Aorta (tissue), 5 donors: ENCODE data around the gene OR52B6. TPM values are rescaled to one million over a fixed set of nuclear protein-coding genes. Genes with fewer than 3 reads are reported as not detected.

Experiments
- ATAC-seq: fragments of 200-7000 bp; cut with Tn5 transposase; one replicate; pipeline ENCODE4 v1.9.1; 2022; ENCODE audit warnings: moderate library complexity; ENCODE audit not compliant: low FRiP score
- DNase-seq, 2 donors: peaks; one replicate each; pipeline ENCODE4 v3.0.0-alpha.2; 2020
- H3K27ac ChIP-seq, 2 donors: one replicate each; pipeline ENCODE4 v1.5.1; 2013; ENCODE audit warnings: low read length in 2 of 2, mild to moderate bottlenecking in 2 of 2, moderate library complexity in 2 of 2, control low read depth in 1 of 2, inconsistent platforms in 1 of 2, low read depth in 1 of 2
- H3K27me3 ChIP-seq, 2 donors: one replicate each; pipeline ENCODE4 v1.6.1; 2013; ENCODE audit warnings: control low read depth in 1 of 2, low read length in 1 of 2, mild to moderate bottlenecking in 1 of 2, moderate library complexity in 1 of 2; ENCODE audit not compliant: insufficient read depth in 2 of 2, control insufficient read depth in 1 of 2
- H3K36me3 ChIP-seq, 2 donors: one replicate each; pipeline ENCODE4 v1.6.1; 2013; ENCODE audit warnings: control low read depth in 1 of 2, low read length in 1 of 2, mild to moderate bottlenecking in 1 of 2; ENCODE audit not compliant: insufficient read depth in 2 of 2, control insufficient read depth in 1 of 2
- H3K4me1 ChIP-seq, 2 donors: one replicate each; pipeline ENCODE4 v1.6.1; 2013; ENCODE audit warnings: low read length in 2 of 2, control low read depth in 1 of 2, mild to moderate bottlenecking in 1 of 2, moderate library complexity in 1 of 2; ENCODE audit not compliant: insufficient read depth in 2 of 2, control insufficient read depth in 1 of 2
- H3K4me3 ChIP-seq, 2 donors: one replicate each; pipeline ENCODE4 v1.5.1; 2013; ENCODE audit warnings: low read length in 2 of 2, control low read depth in 1 of 2, mild to moderate bottlenecking in 1 of 2
- H3K9me3 ChIP-seq: one replicate; pipeline ENCODE4 v1.6.1; 2013; ENCODE audit warnings: mild to moderate bottlenecking, low read length; ENCODE audit not compliant: control insufficient read depth
- WGBS, 2 donors: extraction: QIAGEN DNeasy Blood & Tissue Kit; methylation state at CpG; one replicate each; pipeline ENCODE4 v1.1.7; 2013; 5-methylcytosine and 5-hydroxymethylcytosine counted together
- intact Hi-C, 2 donors: fragments of 100-400 bp; cut with DNase I; formaldehyde crosslinking; loops; one replicate each; pipeline versions ENCODE4 v1.14.2 to v1.15.0; 2022
- long read RNA-seq, 2 donors: library from polyadenylated mRNA; unstranded; transcript quantifications; one replicate each; pipeline ENCODE4 v2.0.0, GENCODE V29; 2020 to 2021
- polyA plus RNA-seq, 2 donors: library from polyadenylated mRNA; stranded (reverse); fragments of 200-250 nt; gene quantifications; one replicate each; pipeline ENCODE4 v1.2.3, GENCODE V29; 2013
- total RNA-seq, 2 donors: library from RNA; stranded (reverse); fragmentation: NEBNext Ultra II Directional; extraction: Animal tissue kit (Norgen Biotek cat#: 25700); gene quantifications; one replicate each; pipeline ENCODE4 v1.2.1, GENCODE V29; 2021
- donor health status: healthy with polysubstance abuse.
- donor health status: Bipolar disorder and iron deficiency.
- donor health status: DM: no; HTN: no; CAD: no.
- donor health status: DM: no; HTN: no; CAD: no.
- donor health status: DM: yes; HTN: yes; CAD: no.

OR52B6 gene
- not detected for total RNA-seq
- not detected for polyA plus RNA-seq
- long read RNA-seq, donor 1, result 0 reads
- long read RNA-seq, donor 2, result 0 reads

DNA sequence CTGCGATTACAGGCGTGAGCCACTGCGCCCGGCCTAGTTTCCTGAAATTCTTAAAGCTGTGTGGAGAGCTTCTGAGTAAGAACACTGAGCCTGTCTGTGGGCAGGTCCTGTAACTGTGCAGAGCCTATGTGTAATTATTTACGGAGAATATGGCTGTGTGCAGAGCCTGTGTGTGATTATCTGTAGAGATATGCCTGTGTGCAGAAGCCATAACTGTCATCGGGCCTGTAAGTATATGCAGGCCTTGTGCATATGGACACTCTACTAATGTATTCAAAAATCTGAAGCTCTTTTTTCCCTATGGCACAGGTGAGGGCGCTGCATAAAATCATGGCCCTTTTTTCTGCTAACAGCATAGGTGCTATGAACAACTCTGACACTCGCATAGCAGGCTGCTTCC is at the start of gene OR52B6:
Gene OR52B6, plus strand, starts transcription at position 301 of the 400 bp plus-strand sequence. Its CDS starts 0 bp downstream, at position 301.
- H3K4me1 ChIP-seq, result no peaks in the 10 kb centered on the region
- 95 to 96% methylated on average over 8 of the region's 8 CpGs for WGBS, 2 donors
- no peak for ATAC-seq
- intact Hi-C loops, result no loop called here
- no peaks in the 10 kb centered on the region for H3K9me3 ChIP-seq
- DNase-seq, result no peak
- no peaks in the 10 kb centered on the region for H3K27me3 ChIP-seq
- H3K36me3 ChIP-seq, result no peaks in the 10 kb centered on the region
- no peak within 1 kb of the TSS for H3K4me3 ChIP-seq
- no peak within 1 kb of the TSS for H3K27ac ChIP-seq

- no peaks in the 10 kb centered on the region for H3K4me1 ChIP-seq
- intact Hi-C loops, result no loop called here
- 66 to 71% methylated on average over 2 of the region's 2 CpGs for WGBS, 2 donors
- H3K4me3 ChIP-seq, result no peak overlapping the region
- H3K27me3 ChIP-seq, result no peaks in the 10 kb centered on the region
- H3K27ac ChIP-seq, result no peak overlapping the region
- no peak for ATAC-seq
- DNase-seq, result no peak
- no peaks in the 10 kb centered on the region for H3K36me3 ChIP-seq
- peaks cover 1% of the 10 kb centered on the region for H3K9me3 ChIP-seq
These were observed 49.4 kb upstream of the OR52B6 start for GRCh38 chr11:5531053-5531831.

DNA sequence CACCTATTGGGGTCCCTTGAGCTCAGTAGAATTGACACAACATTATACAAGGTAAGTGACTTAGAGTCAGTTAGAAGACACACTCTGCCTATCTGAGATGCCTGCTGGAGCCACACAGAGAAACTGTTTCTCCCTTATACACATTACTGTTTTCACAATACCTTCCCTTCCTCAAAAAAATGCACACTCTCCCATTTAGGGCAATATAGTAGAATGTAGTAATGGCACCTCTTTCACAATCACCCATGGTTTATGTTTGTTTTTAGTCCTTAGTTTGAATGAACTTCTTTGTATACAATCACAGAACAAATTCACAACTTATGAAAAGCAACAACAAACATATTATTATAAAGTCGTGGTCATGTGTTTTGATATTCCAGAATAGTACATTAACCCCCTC is 46.6 kb upstream of the OR52B6 start:
- H3K4me1 ChIP-seq, result no peaks in the 10 kb centered on the region
- no peak for DNase-seq
- ATAC-seq, result no peak
- no peaks in the 10 kb centered on the region for H3K36me3 ChIP-seq
- H3K4me3 ChIP-seq, result no peak overlapping the region
- H3K27ac ChIP-seq, result no peak overlapping the region
- intact Hi-C loops, result no loop called here
- no peaks in the 10 kb centered on the region for H3K27me3 ChIP-seq
- no peaks in the 10 kb centered on the region for H3K9me3 ChIP-seq
- 55 to 57% methylated on average over 1 of the region's 1 CpG for WGBS, 2 donors

GRCh38 chr11:5536482-5536881 is 44.2 kb upstream of the OR52B6 start:
- Histone ChIP-seq H3K4me3 (no peak overlapping the region), H3K27me3 (no peaks in the 10 kb centered on the region), H3K9me3 (no peaks in the 10 kb centered on the region), H3K27ac (no peak overlapping the region), H3K4me1 (no peaks in the 10 kb centered on the region), H3K36me3 (no peaks in the 10 kb centered on the region)
- intact Hi-C loops, result no loop called here
- DNase-seq (no peak), ATAC-seq (no peak)

GRCh38 chr11:5541427-5541826 is 39.2 kb upstream of the OR52B6 start:
- WGBS, 2 donors, result 24 to 29% methylated on average over 1 of the region's 1 CpG
- intact Hi-C loops, result no loop called here
- ATAC-seq, result no peak

GRCh38 chr11:5546457-5546856 is 34.2 kb upstream of the OR52B6 start:
- DNase-seq (no peak), ATAC-seq (no peak)
- WGBS, 2 donors, result 88 to 91% methylated on average over 3 of the region's 3 CpGs
- intact Hi-C loops, result no loop called here
- Histone ChIP-seq H3K4me3 (no peak overlapping the region), H3K4me1 (no peaks in the 10 kb centered on the region), H3K9me3 (no peaks in the 10 kb centered on the region), H3K36me3 (no peaks in the 10 kb centered on the region), H3K27ac (no peak overlapping the region), H3K27me3 (no peaks in the 10 kb centered on the region)

More at GRCh38 chr11:5541427-5541826, 39.2 kb upstream of the OR52B6 start:
- H3K4me3 ChIP-seq, result no peak overlapping the region
- H3K36me3 ChIP-seq, result no peaks in the 10 kb centered on the region
- no peaks in the 10 kb centered on the region for H3K9me3 ChIP-seq
- DNase-seq, result no peak
- no peaks in the 10 kb centered on the region for H3K4me1 ChIP-seq
- no peak overlapping the region for H3K27ac ChIP-seq
- no peaks in the 10 kb centered on the region for H3K27me3 ChIP-seq

GRCh38 chr11:5547982-5548381 is 32.7 kb upstream of the OR52B6 start:
- no peaks in the 10 kb centered on the region for H3K36me3 ChIP-seq
- no peaks in the 10 kb centered on the region for H3K4me1 ChIP-seq
- H3K4me3 ChIP-seq, result no peak overlapping the region
- WGBS, 2 donors, result 94 to 95% methylated on average over 1 of the region's 1 CpG
- H3K9me3 ChIP-seq, result no peaks in the 10 kb centered on the region
- intact Hi-C loops, result no loop called here
- DNase-seq (no peak), ATAC-seq (no peak)
- no peak overlapping the region for H3K27ac ChIP-seq
- H3K27me3 ChIP-seq, result no peaks in the 10 kb centered on the region

GRCh38 chr11:5548440-5548839 is 32.2 kb upstream of the OR52B6 start, which contains the start of gene OR52H1:
Gene OR52H1 (minus strand): TSS chr11:5548540. CDS start chr11:5545505, 3,035 bp downstream.
- H3K27ac ChIP-seq, result no peak within 1 kb of the TSS
- DNase-seq (no peak), ATAC-seq (no peak)
- H3K4me1 ChIP-seq, result no peaks in the 10 kb centered on the region
- WGBS, 2 donors, result 50 to 52% methylated on average over 1 of the region's 1 CpG
- intact Hi-C loops, result no loop called here
- H3K36me3 ChIP-seq, result no peaks in the 10 kb centered on the region
- no peak within 1 kb of the TSS for H3K4me3 ChIP-seq
- no peaks in the 10 kb centered on the region for H3K27me3 ChIP-seq
- no peaks in the 10 kb centered on the region for H3K9me3 ChIP-seq

GRCh38 chr11:5550440-5551095 is 30.1 kb upstream of the OR52B6 start:
- 68 to 71% methylated on average over 5 of the region's 5 CpGs for WGBS, 2 donors
- no peak for DNase-seq
- no peak overlapping the region for H3K27ac ChIP-seq
- no peak overlapping the region for H3K4me3 ChIP-seq
- ATAC-seq, result no peak
- no peaks in the 10 kb centered on the region for H3K9me3 ChIP-seq
- H3K36me3 ChIP-seq, result no peaks in the 10 kb centered on the region
- intact Hi-C loops, result no loop called here
- H3K27me3 ChIP-seq, result no peaks in the 10 kb centered on the region
- no peaks in the 10 kb centered on the region for H3K4me1 ChIP-seq
